Astrocyte of the cerebellum (primary cell): ENCODE results near the gene DIP2C.
A peak's percentile ranks its signal among the peaks of the same experiment; 100 is the strongest.

Experiments used
- DNase-seq: peaks from one replicate; pipeline ENCODE4 v3.0.0-alpha.2; 2011; ENCODE audit warnings: low read depth
- H3K4me3 ChIP-seq: 2 replicates; pipeline ENCODE4 v1.5.1; 2011; ENCODE audit warnings: mild to moderate bottlenecking, low read depth, low read length, moderate library complexity
- in situ Hi-C: cut with HindIII; loops from 2 replicates; pipeline ENCODE4 v1.10.0; 2017; ENCODE audit warnings: low sequenced_read_pairs
- TF ChIP-seq, protein P1 (sequence below): IDR thresholded peaks from 2 replicates; pipeline ENCODE4 v1.5.1; 2012; ENCODE audit warnings: low read length, low read depth, moderate library complexity, mild to moderate bottlenecking; ENCODE audit errors: missing control alignments

The DIP2C gene

GRCh38 chr10:282294-283139, 407.0 kb downstream of the DIP2C start:
- peak; percentile 29 for DNase-seq
- no peak overlapping the region for H3K4me3 ChIP-seq
- in situ Hi-C loops, result loop anchor here (5.0 kb wide), 1 partner anchor 55 kb away; no protein-coding TSS in a partner anchor
- TF ChIP-seq, protein P1, sequence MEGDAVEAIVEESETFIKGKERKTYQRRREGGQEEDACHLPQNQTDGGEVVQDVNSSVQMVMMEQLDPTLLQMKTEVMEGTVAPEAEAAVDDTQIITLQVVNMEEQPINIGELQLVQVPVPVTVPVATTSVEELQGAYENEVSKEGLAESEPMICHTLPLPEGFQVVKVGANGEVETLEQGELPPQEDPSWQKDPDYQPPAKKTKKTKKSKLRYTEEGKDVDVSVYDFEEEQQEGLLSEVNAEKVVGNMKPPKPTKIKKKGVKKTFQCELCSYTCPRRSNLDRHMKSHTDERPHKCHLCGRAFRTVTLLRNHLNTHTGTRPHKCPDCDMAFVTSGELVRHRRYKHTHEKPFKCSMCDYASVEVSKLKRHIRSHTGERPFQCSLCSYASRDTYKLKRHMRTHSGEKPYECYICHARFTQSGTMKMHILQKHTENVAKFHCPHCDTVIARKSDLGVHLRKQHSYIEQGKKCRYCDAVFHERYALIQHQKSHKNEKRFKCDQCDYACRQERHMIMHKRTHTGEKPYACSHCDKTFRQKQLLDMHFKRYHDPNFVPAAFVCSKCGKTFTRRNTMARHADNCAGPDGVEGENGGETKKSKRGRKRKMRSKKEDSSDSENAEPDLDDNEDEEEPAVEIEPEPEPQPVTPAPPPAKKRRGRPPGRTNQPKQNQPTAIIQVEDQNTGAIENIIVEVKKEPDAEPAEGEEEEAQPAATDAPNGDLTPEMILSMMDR, result no peak

DNA sequence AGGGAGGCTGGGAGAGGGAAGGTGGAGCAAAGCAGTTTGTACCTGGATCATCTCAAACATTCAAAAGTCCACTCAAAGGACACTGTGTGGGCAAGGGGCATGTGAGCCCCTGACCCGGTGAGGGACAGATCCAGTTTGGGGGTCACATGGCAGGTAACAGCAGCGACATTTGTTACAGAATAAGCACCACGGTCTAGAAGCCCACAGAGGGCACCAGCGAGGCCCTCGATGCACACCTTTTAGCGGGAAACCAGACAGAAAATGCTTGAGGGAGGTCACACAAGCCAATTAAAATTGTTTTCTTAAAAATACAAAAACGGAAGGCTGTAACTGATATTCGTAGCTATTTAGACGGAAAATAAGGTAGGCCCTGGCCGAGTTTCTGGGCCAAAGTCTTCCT, 409.8 kb downstream of the DIP2C start:
- TF ChIP-seq, protein P1, result no peak
- no peak for DNase-seq
- H3K4me3 ChIP-seq, result no peak overlapping the region
- in situ Hi-C loops, result loop anchor here (5.0 kb wide), 1 partner anchor 58 kb away; no protein-coding TSS in a partner anchor

DNA sequence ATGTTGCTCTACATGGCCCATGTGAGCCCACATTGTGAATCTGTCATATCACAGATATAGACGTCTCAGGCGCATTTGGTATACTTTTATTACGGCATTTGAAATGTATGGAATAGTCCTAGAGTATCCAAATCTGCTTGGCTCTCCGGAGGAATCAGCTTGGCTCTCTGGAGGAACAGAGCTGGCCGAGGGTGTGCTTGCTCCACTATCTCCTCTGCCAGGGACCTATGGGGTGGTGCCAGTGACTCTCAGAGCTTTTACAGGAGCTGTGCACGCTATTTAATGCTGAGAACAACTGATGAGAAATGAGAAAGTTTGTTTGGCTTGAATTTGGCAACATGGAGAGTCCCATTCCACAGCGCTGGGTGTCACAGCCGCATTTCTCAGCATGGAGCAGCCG, 410.2 kb downstream of the DIP2C start:
- TF ChIP-seq, protein P1, result no peak
- DNase-seq, result no peak
- in situ Hi-C loops, result no loop called here
- no peak overlapping the region for H3K4me3 ChIP-seq

- in situ Hi-C loops, result no loop called here
- no peak for DNase-seq
- no peak overlapping the region for H3K4me3 ChIP-seq
- TF ChIP-seq, protein P1, result no peak
These were observed 410.8 kb downstream of the DIP2C start for GRCh38 chr10:278707-279106.

DNA sequence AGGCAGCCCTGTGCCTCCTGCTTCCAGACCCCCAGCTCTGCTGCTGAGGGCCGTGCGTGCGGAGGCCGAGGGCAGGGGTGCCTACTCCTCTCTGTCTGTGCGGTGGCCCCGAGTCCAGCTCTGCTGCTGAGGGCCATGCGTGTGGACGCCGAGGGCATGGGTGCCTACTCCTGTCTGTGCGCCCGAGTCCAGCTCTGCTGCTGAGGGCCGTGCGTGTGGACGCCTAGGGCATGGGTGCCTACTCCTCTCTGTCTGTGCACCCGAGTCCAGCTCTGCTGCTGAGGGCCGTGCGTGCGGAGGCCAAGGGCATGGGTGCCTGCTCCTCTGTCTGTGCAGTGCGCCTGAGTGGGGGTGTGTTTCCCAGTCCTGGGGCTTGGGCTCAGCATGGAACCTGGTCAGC, 411.5 kb downstream of the DIP2C start:
- in situ Hi-C loops, result no loop called here
- no peak for DNase-seq
- TF ChIP-seq, protein P1, result no peak
- no peak overlapping the region for H3K4me3 ChIP-seq

DNA sequence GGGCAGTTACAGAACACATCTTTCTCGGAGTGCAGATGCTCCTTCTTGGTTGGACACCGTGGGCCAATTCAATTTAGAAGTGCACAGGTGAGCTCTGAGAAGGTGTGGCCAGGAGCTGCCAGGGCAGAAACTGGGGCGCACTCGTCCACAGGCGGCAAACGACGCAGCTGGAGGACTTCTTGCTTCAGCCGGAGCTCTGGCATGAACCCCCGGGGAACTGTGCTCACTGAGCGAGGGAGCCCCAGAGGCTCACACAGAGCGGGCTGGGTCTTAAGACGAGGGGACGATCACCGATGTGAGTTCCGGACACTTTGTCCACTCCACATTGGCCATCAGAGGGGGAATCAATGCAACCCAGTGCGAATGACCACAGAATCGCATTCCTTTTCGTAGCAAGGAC, 413.8 kb downstream of the DIP2C start:
- in situ Hi-C loops, result no loop called here
- DNase-seq, result no peak
- no peak overlapping the region for H3K4me3 ChIP-seq
- TF ChIP-seq, protein P1, result no peak
